HG03066 (cell line): ENCODE measurements around the gene ZNF497.
"Not testable (repeated sequence)": the region's sequence is repeated elsewhere in the genome, so short reads cannot be mapped to it uniquely, and the experiment has no call there.

Experiments used
- ATAC-seq: cut with Tn5 transposase; IDR thresholded peaks from one replicate; pipeline ENCODE4 v1.9.1; 2021; ENCODE audit warnings: low read depth; ENCODE audit not compliant: unreplicated experiment

The ZNF497 gene

GRCh38 chr19:58319241-58319640 is 43.3 kb downstream of the ZNF497 start:
- ATAC-seq, result no peak

DNA sequence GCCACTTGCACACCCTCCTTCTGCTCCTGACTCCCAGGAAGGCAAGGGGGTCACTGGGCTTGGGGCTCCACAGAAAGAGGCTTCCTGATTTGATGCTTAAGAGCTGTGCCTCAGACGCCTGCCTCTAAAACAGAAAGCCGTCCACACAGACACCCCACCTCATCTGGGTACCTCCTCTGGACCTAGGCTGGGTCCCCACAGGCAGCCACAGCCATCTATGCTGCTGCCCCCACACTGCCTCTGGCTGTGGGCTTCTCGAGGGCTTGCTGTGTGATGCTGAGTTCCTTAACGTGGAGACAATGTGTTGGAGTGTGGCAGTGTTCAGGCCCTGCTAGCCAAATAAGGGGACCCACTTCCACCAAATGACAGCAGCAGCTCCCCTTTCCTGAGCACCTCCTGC is 44.3 kb downstream of the ZNF497 start:
- ATAC-seq, result no peak

DNA sequence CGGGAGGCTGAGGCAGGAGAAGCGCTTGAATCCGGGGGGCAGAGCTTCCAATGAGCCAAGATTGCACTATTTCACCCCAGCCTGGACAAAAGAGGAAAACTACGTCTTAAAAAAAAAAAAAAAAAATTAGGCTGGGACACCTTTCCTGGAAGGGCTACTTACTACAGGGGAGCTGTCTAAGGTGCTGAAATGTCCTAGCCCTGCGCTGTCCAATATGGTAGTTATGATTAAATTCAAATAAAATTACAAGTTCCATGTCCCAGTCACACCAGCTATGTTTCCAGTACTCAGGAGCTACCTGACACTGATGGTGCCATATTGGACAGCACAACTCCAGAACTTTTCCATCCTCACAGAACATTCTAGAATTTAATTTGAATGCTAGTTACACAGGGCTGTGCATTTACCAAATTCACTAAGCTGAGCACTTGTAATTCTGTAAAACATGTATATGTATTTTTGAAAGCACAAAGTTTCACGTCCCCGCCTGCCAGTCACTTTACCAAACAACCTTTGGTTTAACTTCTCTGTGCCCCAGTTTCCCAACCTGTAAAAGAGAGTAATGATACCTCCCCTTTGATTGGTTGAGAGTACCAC is 45.0 kb downstream of the ZNF497 start:
- no peak for ATAC-seq

DNA sequence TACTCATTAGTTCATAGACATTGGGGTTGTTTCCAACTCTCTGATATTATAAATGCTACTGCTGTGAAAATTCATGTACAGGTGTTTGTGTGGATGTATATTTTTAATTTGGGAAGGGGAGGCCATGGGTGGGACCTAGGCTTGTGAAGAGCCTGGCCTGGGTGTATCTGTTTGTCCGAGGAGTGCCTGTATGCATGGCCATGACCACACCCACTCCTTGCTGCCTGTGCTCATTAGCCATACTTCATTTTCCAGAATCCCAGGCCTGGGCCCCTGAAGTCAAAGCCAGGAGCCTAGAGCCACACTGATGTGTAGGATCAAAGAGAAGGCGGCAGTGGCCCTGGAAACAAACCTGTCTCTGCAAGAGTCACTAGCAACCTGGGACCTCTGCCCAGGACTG is 47.0 kb downstream of the ZNF497 start:
- ATAC-seq, result no peak

- ATAC-seq, result no peak
Measured at GRCh38 chr19:58311345-58311865, 51.1 kb downstream of the ZNF497 start.

- ATAC-seq, result not testable (repeated sequence)
Measured at GRCh38 chr19:58310685-58311084, 51.9 kb downstream of the ZNF497 start.

DNA sequence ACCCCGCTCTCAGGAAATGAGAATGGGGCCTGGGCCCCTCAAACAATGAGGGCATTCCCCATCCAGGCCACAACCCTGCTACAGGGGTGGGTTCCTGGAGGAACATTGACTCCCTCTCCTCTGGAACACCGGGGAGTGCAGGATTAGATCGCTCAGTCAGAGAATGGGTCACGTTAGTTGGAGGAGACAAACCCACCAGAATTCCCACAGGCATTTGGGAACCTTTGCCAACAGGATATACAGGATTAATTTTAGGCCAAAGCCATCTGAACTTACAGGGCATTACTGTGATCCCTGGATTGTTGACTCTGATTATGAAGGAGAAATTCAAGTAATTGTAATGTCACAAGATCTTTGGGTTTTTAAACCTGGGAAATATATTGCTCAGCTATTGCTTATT is 54.8 kb downstream of the ZNF497 start:
- no peak for ATAC-seq

GRCh38 chr19:58305932-58306323 is 56.6 kb downstream of the ZNF497 start:
- ATAC-seq, result no peak

DNA sequence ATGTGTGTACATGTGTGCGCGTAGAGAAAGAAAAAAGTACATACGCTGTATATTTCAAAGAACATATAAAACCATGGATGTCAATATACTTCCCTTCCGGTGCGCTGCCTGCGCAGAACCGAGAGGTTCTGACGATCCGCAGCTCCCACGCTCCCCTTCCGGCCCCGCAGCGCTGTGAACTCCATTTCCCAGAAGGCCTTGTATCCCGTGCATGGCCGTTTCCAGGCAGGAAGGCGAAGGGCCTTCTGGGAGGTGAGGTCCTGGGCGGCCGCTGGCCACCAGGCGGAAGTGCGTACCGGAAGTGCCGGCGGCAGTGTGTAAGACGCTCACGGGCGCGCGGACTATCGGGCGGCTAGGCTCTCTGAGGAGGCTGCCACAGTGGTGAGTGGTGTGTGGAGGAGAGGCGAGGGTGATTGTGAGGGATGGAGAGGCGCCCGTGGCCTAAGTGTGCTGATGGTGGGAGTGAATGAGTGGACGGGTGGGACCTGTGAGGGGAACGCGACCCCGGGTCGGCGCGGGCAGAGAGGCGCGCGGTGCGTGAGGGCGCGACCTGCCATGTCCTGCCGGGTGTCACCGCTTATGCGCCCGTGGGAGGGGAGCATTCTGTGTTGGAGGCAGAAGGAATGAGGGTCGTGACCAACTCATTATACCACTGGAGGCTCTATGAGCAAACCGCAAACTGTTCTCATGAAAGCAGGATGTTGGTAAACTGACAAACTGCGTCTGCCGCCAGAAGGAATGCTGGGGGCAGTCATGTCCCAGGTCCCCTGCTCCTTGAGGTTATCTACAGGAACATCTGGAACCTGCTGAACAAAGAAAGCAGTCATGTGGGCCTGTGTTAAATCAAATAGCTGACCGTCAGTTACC is 57.3 kb downstream of the ZNF497 start, which contains the start of gene ERVK3-1:
ERVK3-1 (plus strand) TSS at position 313 of the 867 bp plus-strand sequence. CDS start 6,792 bp downstream, outside the sequence.
- peak; percentile 95 for ATAC-seq

- no peak for ATAC-seq
Measured at GRCh38 chr19:58304748-58305064, 57.8 kb downstream of the ZNF497 start.
